HG03139 (cell line): ENCODE data around the gene MARVELD3.

Experiments used
- ATAC-seq: cut with Tn5 transposase; IDR thresholded peaks from one replicate; pipeline ENCODE4 v1.9.1; 2021; ENCODE audit not compliant: unreplicated experiment

MARVELD3 gene

GRCh38 chr16:71618429-71618828 lies 7.6 kb upstream of the MARVELD3 start:
- ATAC-seq, result no peak

- ATAC-seq, result no peak
These were observed 3.9 kb upstream of the MARVELD3 start for GRCh38 chr16:71622088-71622487.

- ATAC-seq, result no peak
These were observed 2.4 kb upstream of the MARVELD3 start for GRCh38 chr16:71623597-71623996.

- no peak for ATAC-seq
These were observed 702 bp upstream of the MARVELD3 start for GRCh38 chr16:71625113-71625850.

- no peak for ATAC-seq
These were observed 852 bp downstream of the MARVELD3 start for GRCh38 chr16:71626858-71627213.

GRCh38 chr16:71627731-71628181 lies 1.8 kb downstream of the MARVELD3 start:
- no peak for ATAC-seq

- no peak for ATAC-seq
These were observed 2.8 kb downstream of the MARVELD3 start for GRCh38 chr16:71628810-71629209.

GRCh38 chr16:71629278-71630016 lies 3.5 kb downstream of the MARVELD3 start:
- ATAC-seq, result no peak

- ATAC-seq, result no peak
These were observed 4.8 kb downstream of the MARVELD3 start for GRCh38 chr16:71630808-71631207.

- ATAC-seq, result no peak
These were observed 5.8 kb downstream of the MARVELD3 start for GRCh38 chr16:71631776-71632175.

GRCh38 chr16:71635632-71636031 lies 9.6 kb downstream of the MARVELD3 start:
- ATAC-seq, result no peak

GRCh38 chr16:71637398-71637797 lies 11.4 kb downstream of the MARVELD3 start:
- no peak for ATAC-seq

GRCh38 chr16:71645450-71645849 lies 19.5 kb downstream of the MARVELD3 start:
- no peak for ATAC-seq

GRCh38 chr16:71647391-71647790 lies 21.4 kb downstream of the MARVELD3 start:
- ATAC-seq, result no peak

- ATAC-seq, result no peak
These were observed 22.2 kb downstream of the MARVELD3 start for GRCh38 chr16:71648162-71648561.

GRCh38 chr16:71648921-71649320 lies 22.9 kb downstream of the MARVELD3 start:
- ATAC-seq, result no peak

GRCh38 chr16:71649704-71650103 lies 23.7 kb downstream of the MARVELD3 start:
- ATAC-seq, result no peak

GRCh38 chr16:71658771-71659170 lies 32.8 kb downstream of the MARVELD3 start:
- no peak for ATAC-seq

- ATAC-seq, result no peak
These were observed 33.5 kb downstream of the MARVELD3 start for GRCh38 chr16:71659471-71659870.

GRCh38 chr16:71666264-71666663 lies 40.3 kb downstream of the MARVELD3 start:
- ATAC-seq, result no peak

- ATAC-seq, result no peak
These were observed 41.1 kb downstream of the MARVELD3 start for GRCh38 chr16:71666928-71667707.
